ENCODE results near the gene OSTC.

DNA sequence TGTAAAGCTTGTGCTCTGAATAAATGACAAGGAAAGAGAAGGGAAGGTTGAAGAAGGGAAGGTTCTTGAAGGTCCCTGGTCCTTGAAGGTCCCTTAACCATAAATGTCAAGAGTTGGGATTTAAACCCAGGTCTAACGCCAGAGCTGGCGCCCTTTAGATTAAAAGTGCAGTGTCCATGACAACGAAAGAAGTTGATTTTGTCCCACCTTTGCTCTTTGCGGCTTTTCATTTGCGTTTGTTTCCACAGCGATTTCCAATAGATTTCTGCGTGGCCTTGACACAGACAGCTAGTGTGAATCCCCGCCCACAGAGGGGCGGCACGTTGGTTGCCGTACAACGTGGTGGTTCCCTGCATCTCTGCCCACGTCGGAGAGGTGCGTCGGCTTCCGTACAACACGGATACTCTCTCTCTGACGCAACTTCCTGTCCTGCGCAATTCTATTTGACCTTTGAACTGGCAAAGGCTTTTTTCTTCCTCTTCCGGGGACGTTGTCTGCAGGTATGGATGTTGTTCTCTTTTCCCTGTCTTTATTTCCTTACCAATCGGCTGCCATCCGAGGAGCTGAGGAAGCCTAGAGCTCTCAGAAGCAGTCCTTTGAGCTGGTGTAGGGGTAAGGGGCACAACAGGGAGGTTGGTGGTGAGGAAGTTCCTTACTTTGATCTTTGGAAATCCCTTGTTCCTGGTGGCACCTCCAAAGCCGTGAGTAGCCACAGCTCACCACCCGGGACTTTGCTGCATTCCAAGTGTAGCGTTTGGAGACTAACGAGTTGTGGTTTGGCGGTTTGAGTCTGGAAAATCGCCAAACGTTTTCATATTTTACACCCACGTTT, 30.1 kb upstream of the OSTC start, which contains the start of gene RPL34:
- TF ChIP-seq, protein P1, sequence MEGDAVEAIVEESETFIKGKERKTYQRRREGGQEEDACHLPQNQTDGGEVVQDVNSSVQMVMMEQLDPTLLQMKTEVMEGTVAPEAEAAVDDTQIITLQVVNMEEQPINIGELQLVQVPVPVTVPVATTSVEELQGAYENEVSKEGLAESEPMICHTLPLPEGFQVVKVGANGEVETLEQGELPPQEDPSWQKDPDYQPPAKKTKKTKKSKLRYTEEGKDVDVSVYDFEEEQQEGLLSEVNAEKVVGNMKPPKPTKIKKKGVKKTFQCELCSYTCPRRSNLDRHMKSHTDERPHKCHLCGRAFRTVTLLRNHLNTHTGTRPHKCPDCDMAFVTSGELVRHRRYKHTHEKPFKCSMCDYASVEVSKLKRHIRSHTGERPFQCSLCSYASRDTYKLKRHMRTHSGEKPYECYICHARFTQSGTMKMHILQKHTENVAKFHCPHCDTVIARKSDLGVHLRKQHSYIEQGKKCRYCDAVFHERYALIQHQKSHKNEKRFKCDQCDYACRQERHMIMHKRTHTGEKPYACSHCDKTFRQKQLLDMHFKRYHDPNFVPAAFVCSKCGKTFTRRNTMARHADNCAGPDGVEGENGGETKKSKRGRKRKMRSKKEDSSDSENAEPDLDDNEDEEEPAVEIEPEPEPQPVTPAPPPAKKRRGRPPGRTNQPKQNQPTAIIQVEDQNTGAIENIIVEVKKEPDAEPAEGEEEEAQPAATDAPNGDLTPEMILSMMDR (IDR thresholded peaks at IDR 0.05) = no peak
- TF ChIP-seq POLR2A (IDR thresholded peaks at IDR 0.05) (peak; percentile 93), EP300 (IDR thresholded peaks at IDR 0.05) (peak; percentile 6)
